K562 (cell line): ENCODE measurements around the gene STMP1. TPM values are rescaled to one million over a fixed set of nuclear protein-coding genes. Genes with fewer than 3 reads are reported as not detected.

Experiments
- ERF ChIP-seq: fragments of 450-650 bp; formaldehyde crosslinking; IDR thresholded peaks from 2 replicates; pipeline ENCODE4 v1.4.0; 2020; ENCODE audit warnings: mild to moderate bottlenecking, mixed read lengths
- JUNB ChIP-seq: fragments of 450-650 bp; formaldehyde crosslinking; conservative IDR thresholded peaks from 2 replicates; pipeline ENCODE4 v1.4.0; 2020; ENCODE audit warnings: mild to moderate bottlenecking
- KDM2B ChIP-seq: fragments of 250-450 bp; sonication (Bioruptor Pico); IDR thresholded peaks from 2 replicates; pipeline ENCODE4 v1.8.0; 2021; ENCODE audit warnings: mild to moderate bottlenecking, moderate library complexity
- MCM7 ChIP-seq, 2 experiments: fragments of 450-650 bp; IDR thresholded peaks; 2 replicates each; pipeline ENCODE4 v1.6.1; 2016 to 2018
- MEF2A ChIP-seq: IDR thresholded peaks from 2 replicates; pipeline ENCODE4 v1.6.1; 2011; ENCODE audit warnings: low read depth, mild to moderate bottlenecking, low read length, moderate library complexity; ENCODE audit not compliant: control insufficient read depth
- NFE2L1 ChIP-seq: fragments of 450-650 bp; IDR thresholded peaks from 2 replicates; pipeline ENCODE4 v1.6.1; 2016; ENCODE audit warnings: missing genetic modification characterization, low read depth, mild to moderate bottlenecking, missing compliant biosample characterization, moderate library complexity, borderline replicate concordance
- NR2C2 ChIP-seq, 2 experiments: fragments of 200-800 bp in 1 of 2; sonication (Bioruptor generic) in 1 of 2; sonication (generic) in 1 of 2; formaldehyde crosslinking in 1 of 2; IDR thresholded peaks; 2 replicates each; pipeline versions ENCODE4 v1.6.1 to v1.8.0; 2016 to 2022; ENCODE audit warnings: mild to moderate bottlenecking in 1 of 2, missing compliant biosample characterization in 1 of 2, missing genetic modification characterization in 1 of 2, missing genetic modification reagents in 1 of 2
- RNF2 ChIP-seq: sonication (generic); IDR thresholded peaks from 2 replicates; pipeline ENCODE4 v1.6.1; 2016
- RUNX1 ChIP-seq: sonication (generic); IDR thresholded peaks from 2 replicates; pipeline ENCODE4 v1.6.1; 2016; ENCODE audit warnings: antibody characterized with exemption, low read depth
- STAG1 ChIP-seq: sonication (generic); formaldehyde crosslinking; IDR thresholded peaks from 2 replicates; pipeline ENCODE4 v1.5.0; 2020; ENCODE audit warnings: missing genetic modification reagents, borderline replicate concordance
- TAF9B ChIP-seq: fragments of 450-650 bp; IDR thresholded peaks from 2 replicates; pipeline ENCODE4 v1.6.1; 2018; ENCODE audit warnings: mild to moderate bottlenecking; ENCODE audit not compliant: partially characterized antibody
- TRIM24 ChIP-seq, 2 experiments: fragments of 450-650 bp; IDR thresholded peaks; 2 replicates each; pipeline ENCODE4 v1.6.1; 2016
- U2AF2 ChIP-seq: fragments of 200-400 bp; formaldehyde crosslinking; optimal IDR thresholded peaks from 2 replicates; pipeline ENCODE3; 2017; ENCODE audit warnings: low read depth, mild to moderate bottlenecking, low read length
- ZNF398 ChIP-seq: fragments of 250-450 bp; sonication (Bioruptor Pico); IDR thresholded peaks from 2 replicates; pipeline ENCODE4 v1.8.0; 2021; ENCODE audit warnings: moderate library complexity, mild to moderate bottlenecking, inconsistent platforms
- polyA plus RNA-seq, 8 experiments: library from polyadenylated mRNA; depleted of rRNA in 4 of 8; stranded (reverse) in 5 of 8; unstranded in 3 of 8; fragments of >200 nt; fragmentation: Nextera tagmentation in 2 of 8; fragmentation: Illumina TruSeq in 1 of 8; extraction: Ambion mirVana in 2 of 8; extraction: Trizol in 1 of 8; gene quantifications; 2 replicates each; pipeline versions ENCODE4 v1.2.1 to v1.2.3, GENCODE V29; 2011 to 2014; ENCODE audit warnings: inconsistent platforms in 1 of 8, missing spikeins in 1 of 8
- total RNA-seq, 7 experiments: library from RNA; depleted of rRNA in 6 of 7; stranded (reverse); fragments of >200 nt in 6 of 7; fragmentation: Illumina TruSeq in 2 of 7; extraction: Trizol in 2 of 7; gene quantifications; 2 replicates each; pipeline versions ENCODE4 v1.2.1 to v1.2.3, GENCODE V29; 2011 to 2021; ENCODE audit warnings: low replicate concordance in 1 of 7
- TF ChIP-seq, protein P1 (sequence below): fragments of 250-450 bp; sonication (Bioruptor Pico); IDR thresholded peaks from 2 replicates; pipeline ENCODE4 v1.5.0; 2021; ENCODE audit warnings: mild to moderate bottlenecking, borderline replicate concordance
- TF ChIP-seq, protein P2 (sequence below): fragments of 250-450 bp; sonication (Bioruptor Pico); IDR thresholded peaks from 2 replicates; pipeline ENCODE4 v1.8.0; 2022; ENCODE audit warnings: inconsistent platforms
- TF ChIP-seq, protein P3 (sequence below): sonication (generic); formaldehyde crosslinking; IDR thresholded peaks from 2 replicates; pipeline ENCODE4 v1.9.0; 2022; ENCODE audit warnings: mild to moderate bottlenecking, missing genetic modification reagents
- TF ChIP-seq, protein P4 (sequence below): fragments of 250-450 bp; sonication (Bioruptor Pico); IDR thresholded peaks from 2 replicates; pipeline ENCODE4 v1.4.0; 2020; ENCODE audit warnings: mild to moderate bottlenecking
- TF ChIP-seq, protein P5 (sequence below): sonication (generic); formaldehyde crosslinking; IDR thresholded peaks from 2 replicates; pipeline ENCODE4 v1.8.0; 2022; ENCODE audit warnings: missing genetic modification reagents, mild to moderate bottlenecking, borderline replicate concordance

STMP1 gene
- total and polyA plus RNA-seq, 9 of the 15 experiments (the other 6 are each of a cell fraction or from before 2014, with no cell fraction given): 10.6 to 249 (median 56.8) TPM

DNA sequence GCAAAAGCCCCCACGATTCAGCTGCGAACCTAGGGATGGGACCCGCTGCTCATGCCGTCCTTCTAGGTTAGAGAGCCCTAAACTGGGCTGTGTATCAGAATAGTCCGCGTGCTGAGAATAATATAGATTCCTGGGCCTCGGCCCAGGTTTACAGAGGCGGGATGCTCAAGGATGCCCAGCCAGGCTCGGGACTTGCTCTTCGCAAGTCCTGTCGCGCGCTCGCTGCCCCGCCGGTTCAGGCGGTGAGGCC, 266 bp upstream of the STMP1 start (continued):
- no peak for TF ChIP-seq STAG1 (CRISPR knock-in tag)
- TF ChIP-seq KDM2B: peak; percentile 83
- TF ChIP-seq, protein P1, sequence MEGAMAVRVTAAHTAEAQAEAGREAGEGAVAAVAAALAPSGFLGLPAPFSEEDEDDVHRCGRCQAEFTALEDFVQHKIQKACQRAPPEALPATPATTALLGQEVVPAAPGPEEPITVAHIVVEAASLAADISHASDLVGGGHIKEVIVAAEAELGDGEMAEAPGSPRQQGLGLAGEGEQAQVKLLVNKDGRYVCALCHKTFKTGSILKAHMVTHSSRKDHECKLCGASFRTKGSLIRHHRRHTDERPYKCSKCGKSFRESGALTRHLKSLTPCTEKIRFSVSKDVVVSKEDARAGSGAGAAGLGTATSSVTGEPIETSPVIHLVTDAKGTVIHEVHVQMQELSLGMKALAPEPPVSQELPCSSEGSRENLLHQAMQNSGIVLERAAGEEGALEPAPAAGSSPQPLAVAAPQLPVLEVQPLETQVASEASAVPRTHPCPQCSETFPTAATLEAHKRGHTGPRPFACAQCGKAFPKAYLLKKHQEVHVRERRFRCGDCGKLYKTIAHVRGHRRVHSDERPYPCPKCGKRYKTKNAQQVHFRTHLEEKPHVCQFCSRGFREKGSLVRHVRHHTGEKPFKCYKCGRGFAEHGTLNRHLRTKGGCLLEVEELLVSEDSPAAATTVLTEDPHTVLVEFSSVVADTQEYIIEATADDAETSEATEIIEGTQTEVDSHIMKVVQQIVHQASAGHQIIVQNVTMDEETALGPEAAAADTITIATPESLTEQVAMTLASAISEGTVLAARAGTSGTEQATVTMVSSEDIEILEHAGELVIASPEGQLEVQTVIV: no peak
- 0 out of 2 replicates have a peak, but pooled peaks have one; percentile 55 for TF ChIP-seq RUNX1
- TF ChIP-seq NR2C2 (CRISPR knock-in tag; IDR thresholded peaks at IDR 0.05): no peak
- no peak for TF ChIP-seq NR2C2 (tag; IDR thresholded peaks at IDR 0.05)
- TF ChIP-seq U2AF2: no peak
- no peak for TF ChIP-seq MEF2A
- no peak for TF ChIP-seq TAF9B
- no peak for TF ChIP-seq ZNF398 (CRISPR knock-in tag)
- TF ChIP-seq RNF2: no peak; the same call in 1 of the 2 replicates
- no peak for TF ChIP-seq NFE2L1 (tag)
- no peak for TF ChIP-seq JUNB (CRISPR knock-in tag)
- TF ChIP-seq, protein P2, sequence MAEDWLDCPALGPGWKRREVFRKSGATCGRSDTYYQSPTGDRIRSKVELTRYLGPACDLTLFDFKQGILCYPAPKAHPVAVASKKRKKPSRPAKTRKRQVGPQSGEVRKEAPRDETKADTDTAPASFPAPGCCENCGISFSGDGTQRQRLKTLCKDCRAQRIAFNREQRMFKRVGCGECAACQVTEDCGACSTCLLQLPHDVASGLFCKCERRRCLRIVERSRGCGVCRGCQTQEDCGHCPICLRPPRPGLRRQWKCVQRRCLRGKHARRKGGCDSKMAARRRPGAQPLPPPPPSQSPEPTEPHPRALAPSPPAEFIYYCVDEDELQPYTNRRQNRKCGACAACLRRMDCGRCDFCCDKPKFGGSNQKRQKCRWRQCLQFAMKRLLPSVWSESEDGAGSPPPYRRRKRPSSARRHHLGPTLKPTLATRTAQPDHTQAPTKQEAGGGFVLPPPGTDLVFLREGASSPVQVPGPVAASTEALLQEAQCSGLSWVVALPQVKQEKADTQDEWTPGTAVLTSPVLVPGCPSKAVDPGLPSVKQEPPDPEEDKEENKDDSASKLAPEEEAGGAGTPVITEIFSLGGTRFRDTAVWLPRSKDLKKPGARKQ (CRISPR knock-in tag): peak; percentile 98
- TF ChIP-seq, protein P3, sequence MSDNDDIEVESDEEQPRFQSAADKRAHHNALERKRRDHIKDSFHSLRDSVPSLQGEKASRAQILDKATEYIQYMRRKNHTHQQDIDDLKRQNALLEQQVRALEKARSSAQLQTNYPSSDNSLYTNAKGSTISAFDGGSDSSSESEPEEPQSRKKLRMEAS: peak; percentile 96
- no peak for TF ChIP-seq MCM7 (IDR thresholded peaks at IDR 0.05)
- TF ChIP-seq, protein P4, sequence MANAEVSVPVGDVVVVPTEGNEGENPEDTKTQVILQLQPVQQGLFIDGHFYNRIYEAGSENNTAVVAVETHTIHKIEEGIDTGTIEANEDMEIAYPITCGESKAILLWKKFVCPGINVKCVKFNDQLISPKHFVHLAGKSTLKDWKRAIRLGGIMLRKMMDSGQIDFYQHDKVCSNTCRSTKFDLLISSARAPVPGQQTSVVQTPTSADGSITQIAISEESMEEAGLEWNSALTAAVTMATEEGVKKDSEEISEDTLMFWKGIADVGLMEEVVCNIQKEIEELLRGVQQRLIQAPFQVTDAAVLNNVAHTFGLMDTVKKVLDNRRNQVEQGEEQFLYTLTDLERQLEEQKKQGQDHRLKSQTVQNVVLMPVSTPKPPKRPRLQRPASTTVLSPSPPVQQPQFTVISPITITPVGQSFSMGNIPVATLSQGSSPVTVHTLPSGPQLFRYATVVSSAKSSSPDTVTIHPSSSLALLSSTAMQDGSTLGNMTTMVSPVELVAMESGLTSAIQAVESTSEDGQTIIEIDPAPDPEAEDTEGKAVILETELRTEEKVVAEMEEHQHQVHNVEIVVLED (CRISPR knock-in tag): no peak
- no peak for TF ChIP-seq ERF (CRISPR knock-in tag)
- TF ChIP-seq, protein P5, sequence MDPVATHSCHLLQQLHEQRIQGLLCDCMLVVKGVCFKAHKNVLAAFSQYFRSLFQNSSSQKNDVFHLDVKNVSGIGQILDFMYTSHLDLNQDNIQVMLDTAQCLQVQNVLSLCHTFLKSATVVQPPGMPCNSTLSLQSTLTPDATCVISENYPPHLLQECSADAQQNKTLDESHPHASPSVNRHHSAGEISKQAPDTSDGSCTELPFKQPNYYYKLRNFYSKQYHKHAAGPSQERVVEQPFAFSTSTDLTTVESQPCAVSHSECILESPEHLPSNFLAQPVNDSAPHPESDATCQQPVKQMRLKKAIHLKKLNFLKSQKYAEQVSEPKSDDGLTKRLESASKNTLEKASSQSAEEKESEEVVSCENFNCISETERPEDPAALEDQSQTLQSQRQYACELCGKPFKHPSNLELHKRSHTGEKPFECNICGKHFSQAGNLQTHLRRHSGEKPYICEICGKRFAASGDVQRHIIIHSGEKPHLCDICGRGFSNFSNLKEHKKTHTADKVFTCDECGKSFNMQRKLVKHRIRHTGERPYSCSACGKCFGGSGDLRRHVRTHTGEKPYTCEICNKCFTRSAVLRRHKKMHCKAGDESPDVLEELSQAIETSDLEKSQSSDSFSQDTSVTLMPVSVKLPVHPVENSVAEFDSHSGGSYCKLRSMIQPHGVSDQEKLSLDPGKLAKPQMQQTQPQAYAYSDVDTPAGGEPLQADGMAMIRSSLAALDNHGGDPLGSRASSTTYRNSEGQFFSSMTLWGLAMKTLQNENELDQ (CRISPR knock-in tag): no peak
- no peak for TF ChIP-seq TRIM24 (IDR thresholded peaks at IDR 0.05)
